Gastrocnemius medialis (tissue), 4 donors: Measurements from ENCODE around the gene VPS35L. TPM values are rescaled to one million over a fixed set of nuclear protein-coding genes. Genes with fewer than 3 reads are reported as not detected.
A peak's percentile ranks its signal among the peaks of the same experiment; 100 is the strongest.

Source experiments
- ATAC-seq, 2 donors: fragments of 150-250 bp; one replicate each; pipeline ENCODE4 v1.9.1; 2016
- DNase-seq, 2 donors: peaks; one replicate each; pipeline ENCODE4 v3.0.0-alpha.2; 2019
- H3K27ac ChIP-seq, 4 donors: fragments of 200-600 bp; sonication (generic); 1 replicate in 1 of 4; 2 replicates in 3 of 4; pipeline ENCODE4 v1.5.1; 2016 to 2018; ENCODE audit warnings: mild to moderate bottlenecking in 2 of 4, moderate library complexity in 1 of 4
- H3K27me3 ChIP-seq, 3 donors: fragments of 200-600 bp; sonication (generic) in 2 of 3; 1 replicate in 1 of 3; 2 replicates in 2 of 3; pipeline versions ENCODE4 v1.5.1 to v1.6.0; 2016 to 2019; ENCODE audit warnings: mild to moderate bottlenecking in 1 of 3, moderate library complexity in 1 of 3
- H3K36me3 ChIP-seq, 2 donors: fragments of 200-600 bp; sonication (generic) in 1 of 2; one replicate each; pipeline ENCODE4 v1.5.1; 2017 to 2018
- H3K4me1 ChIP-seq, 2 donors: fragments of 200-600 bp; sonication (generic) in 1 of 2; one replicate each; pipeline ENCODE4 v1.5.1; 2016 to 2017; ENCODE audit warnings: mild to moderate bottlenecking in 2 of 2
- H3K4me3 ChIP-seq, 4 donors: fragments of 200-600 bp; sonication (generic) in 3 of 4; 1 replicate in 1 of 4; 2 replicates in 3 of 4; pipeline ENCODE4 v1.5.1; 2016 to 2019; ENCODE audit warnings: mild to moderate bottlenecking in 2 of 4
- H3K9me3 ChIP-seq, 3 donors: fragments of 200-600 bp; sonication (generic) in 2 of 3; 1 replicate in 1 of 3; 2 replicates in 2 of 3; pipeline ENCODE4 v1.5.1; 2016 to 2019
- CTCF ChIP-seq, 5 experiments: fragments of 450-650 bp in 3 of 5; fragments of 200-600 bp in 2 of 5; sonication (generic) in 2 of 5; IDR thresholded peaks in 4 of 5; conservative IDR thresholded peaks in 1 of 5; 1 replicate in 4 of 5; 2 replicates in 1 of 5; pipeline ENCODE4 v1.5.1; 2016 to 2019; ENCODE audit warnings: antibody characterized with exemption in 5 of 5, mild to moderate bottlenecking in 3 of 5, moderate library complexity in 3 of 5
- POLR2A ChIP-seq, 2 donors: fragments of 450-650 bp; IDR thresholded peaks; one replicate each; pipeline ENCODE4 v1.6.1; 2017; ENCODE audit warnings: antibody characterized with exemption in 2 of 2, mild to moderate bottlenecking in 2 of 2, moderate library complexity in 2 of 2
- in situ Hi-C, 4 donors: fragments of 200-750 bp; cut with MboI; loops; one replicate each; pipeline versions ENCODE4 v1.15.0 to v1.8.0; 2017; ENCODE audit warnings: low sequenced_read_pairs in 4 of 4
- intact Hi-C: fragments of 100-400 bp; cut with DNase I; formaldehyde crosslinking; loops from one replicate; pipeline ENCODE4 v1.15.1; 2023; ENCODE audit warnings: low total_unique reads
- total RNA-seq, 4 donors: library from RNA; depleted of rRNA; stranded (reverse); fragments of >200 nt; gene quantifications; one replicate each; pipeline versions ENCODE4 v1.1.0 to v1.2.3, GENCODE V29; 2016

VPS35L gene
- total RNA-seq, 4 donors from 2014 or later = 16.9 to 29.1 (median 24.8) TPM

DNA sequence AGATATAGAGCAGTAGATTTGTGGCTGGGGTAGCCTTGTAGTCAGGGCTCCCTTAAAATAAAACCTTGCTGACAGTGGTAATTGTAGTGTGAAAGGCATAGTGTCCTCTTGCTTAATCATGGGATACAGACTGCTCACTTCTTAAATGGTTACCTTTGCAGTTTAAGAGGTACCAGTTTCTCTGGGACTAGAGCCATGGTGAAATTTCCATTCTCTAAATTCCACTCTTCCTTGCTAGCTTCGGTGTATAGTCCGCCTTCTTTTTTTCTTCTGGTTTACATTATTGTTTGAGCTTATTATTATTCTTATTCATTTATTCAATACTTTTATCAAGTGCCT lies 30.1 kb upstream of the VPS35L start:
- Histone ChIP-seq H3K36me3 (peaks cover 2 to 18% of the 10 kb centered on the region in 2 donors), H3K27me3 (no peaks in the 10 kb centered on the region), H3K27ac (no peak overlapping the region), H3K9me3 (no peaks in the 10 kb centered on the region), H3K4me1 (peaks cover 21 to 25% of the 10 kb centered on the region in 2 donors), H3K4me3 (peak overlapping the region in 1 of 4 donors; percentile 92)
- TF ChIP-seq CTCF (IDR thresholded peaks at IDR 0.05 in 4 of 5, conservative IDR thresholded peaks at IDR 0.05 in 1 of 5) = no peak
- no peak for TF ChIP-seq POLR2A (IDR thresholded peaks at IDR 0.05)
- in situ Hi-C loops = no loop called here
- DNase-seq (no peak), ATAC-seq (no peak)
- intact Hi-C loops = loop anchor here (2.0 kb wide), 1 partner anchor 17 kb away; no protein-coding TSS in a partner anchor

DNA sequence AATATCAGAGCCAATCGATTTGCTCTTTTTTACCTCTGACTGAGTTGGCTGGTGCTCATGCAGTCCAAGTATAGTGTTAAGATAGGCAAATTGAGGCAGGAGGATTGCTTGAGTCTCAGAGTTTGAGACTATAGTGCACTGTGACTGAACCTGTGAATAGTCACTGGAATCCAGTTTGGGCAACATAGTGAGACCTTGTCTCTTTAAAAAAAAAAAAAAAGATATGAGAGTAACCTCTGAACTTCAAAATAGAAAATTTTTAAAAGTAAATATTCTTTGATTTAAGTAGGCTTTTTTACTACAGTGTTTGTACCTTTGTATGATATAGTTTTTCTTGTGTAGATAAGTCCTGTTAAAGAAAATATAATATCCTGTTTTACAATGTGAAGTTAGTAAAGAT lies 28.3 kb upstream of the VPS35L start:
- ATAC-seq = no peak
- no peak overlapping the region for H3K27ac ChIP-seq

DNA sequence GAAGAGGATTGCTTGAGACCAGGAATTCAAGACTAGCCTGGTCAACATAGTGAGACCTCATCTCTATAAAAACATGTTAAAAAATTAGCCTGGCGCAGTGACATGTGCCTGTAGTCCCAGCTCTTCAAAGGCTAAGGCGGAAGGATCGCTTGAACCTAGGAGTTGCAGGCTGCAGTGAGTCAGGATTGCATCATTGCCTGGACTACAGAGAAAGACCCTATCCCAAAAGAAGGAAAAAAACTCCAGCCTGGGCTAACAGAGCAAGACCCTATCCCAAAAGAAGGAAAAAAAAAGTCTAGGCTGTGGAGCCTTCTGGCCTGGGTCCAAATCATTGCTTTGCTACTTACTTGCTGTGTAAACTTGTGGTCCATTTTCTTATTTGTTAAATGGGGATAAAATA lies 26.8 kb upstream of the VPS35L start:
- no peak overlapping the region for H3K4me3 ChIP-seq
- no peaks in the 10 kb centered on the region for H3K27me3 ChIP-seq
- in situ Hi-C loops (no loop called here), intact Hi-C loops (no loop called here)
- no peaks in the 10 kb centered on the region for H3K9me3 ChIP-seq
- H3K27ac ChIP-seq = no peak overlapping the region
- peaks cover 9 to 12% of the 10 kb centered on the region in 2 donors for H3K4me1 ChIP-seq
- DNase-seq = no peak
- peaks cover 2 to 28% of the 10 kb centered on the region in 2 donors for H3K36me3 ChIP-seq
- ATAC-seq = no peak
- TF ChIP-seq CTCF (IDR thresholded peaks at IDR 0.05 in 4 of 5, conservative IDR thresholded peaks at IDR 0.05 in 1 of 5) (no peak), POLR2A (IDR thresholded peaks at IDR 0.05) (no peak)

More for the DNA sequence above, 28.3 kb upstream of the VPS35L start:
- intact Hi-C loops = no loop called here
- in situ Hi-C loops = no loop called here
- Histone ChIP-seq H3K4me3 (no peak overlapping the region), H3K27me3 (no peaks in the 10 kb centered on the region), H3K4me1 (peaks cover 13 to 15% of the 10 kb centered on the region in 2 donors), H3K9me3 (no peaks in the 10 kb centered on the region), H3K36me3 (peaks cover 2 to 18% of the 10 kb centered on the region in 2 donors)
- DNase-seq = no peak
- no peak for TF ChIP-seq POLR2A (IDR thresholded peaks at IDR 0.05)
- TF ChIP-seq CTCF (IDR thresholded peaks at IDR 0.05 in 4 of 5, conservative IDR thresholded peaks at IDR 0.05 in 1 of 5) = no peak

GRCh38 chr16:19532601-19533000 lies 22.9 kb upstream of the VPS35L start:
- in situ Hi-C loops = no loop called here
- Histone ChIP-seq H3K36me3 (peaks cover 2 to 32% of the 10 kb centered on the region in 2 donors), H3K27me3 (no peaks in the 10 kb centered on the region), H3K4me3 (no peak overlapping the region), H3K9me3 (no peaks in the 10 kb centered on the region), H3K4me1 (no peaks in the 10 kb centered on the region), H3K27ac (no peak overlapping the region)
- no peak for TF ChIP-seq CTCF (IDR thresholded peaks at IDR 0.05 in 4 of 5, conservative IDR thresholded peaks at IDR 0.05 in 1 of 5)
- no peak for TF ChIP-seq POLR2A (IDR thresholded peaks at IDR 0.05)
- intact Hi-C loops = no loop called here
- DNase-seq (no peak), ATAC-seq (no peak)
